IPS-15b (cell line): Measurements from ENCODE around the gene HIVEP3.

Source experiments
- H3K27me3 ChIP-seq: one replicate; pipeline ENCODE4 v1.6.1; 2013; ENCODE audit warnings: low read length; ENCODE audit not compliant: control insufficient read depth, insufficient read depth
- H3K36me3 ChIP-seq: one replicate; pipeline ENCODE4 v1.6.1; 2013; ENCODE audit warnings: low read length; ENCODE audit not compliant: control insufficient read depth, insufficient read depth
- H3K4me1 ChIP-seq: one replicate; pipeline ENCODE4 v1.6.1; 2013; ENCODE audit warnings: mild to moderate bottlenecking, low read length; ENCODE audit not compliant: control insufficient read depth, insufficient read depth
- H3K4me3 ChIP-seq: one replicate; pipeline ENCODE4 v1.5.1; 2013; ENCODE audit warnings: low read depth, low read length
- H3K9ac ChIP-seq: one replicate; pipeline ENCODE4 v1.6.1; 2013; ENCODE audit warnings: low read depth, mild to moderate bottlenecking, low read length
- H3K9me3 ChIP-seq: one replicate; pipeline ENCODE4 v1.6.1; 2013; ENCODE audit warnings: mild to moderate bottlenecking, low read length; ENCODE audit not compliant: control insufficient read depth, insufficient read depth

HIVEP3 gene

GRCh38 chr1:41473738-41474362 lies 444.9 kb downstream of the HIVEP3 start:
- H3K9ac ChIP-seq = no peak overlapping the region
- no peaks in the 10 kb centered on the region for H3K36me3 ChIP-seq
- no peaks in the 10 kb centered on the region for H3K9me3 ChIP-seq
- H3K4me1 ChIP-seq = no peaks in the 10 kb centered on the region
- H3K4me3 ChIP-seq = no peak overlapping the region
- no peaks in the 10 kb centered on the region for H3K27me3 ChIP-seq

- Histone ChIP-seq H3K4me3 (no peak overlapping the region), H3K36me3 (no peaks in the 10 kb centered on the region), H3K4me1 (no peaks in the 10 kb centered on the region), H3K27me3 (no peaks in the 10 kb centered on the region), H3K9ac (no peak overlapping the region), H3K9me3 (no peaks in the 10 kb centered on the region)
These were observed 447.1 kb downstream of the HIVEP3 start for GRCh38 chr1:41471658-41472057.

GRCh38 chr1:41469706-41470105 lies 449.0 kb downstream of the HIVEP3 start:
- H3K36me3 ChIP-seq = no peaks in the 10 kb centered on the region
- H3K9ac ChIP-seq = no peak overlapping the region
- H3K4me3 ChIP-seq = no peak overlapping the region
- no peaks in the 10 kb centered on the region for H3K27me3 ChIP-seq
- H3K9me3 ChIP-seq = no peaks in the 10 kb centered on the region
- H3K4me1 ChIP-seq = no peaks in the 10 kb centered on the region

- Histone ChIP-seq H3K9ac (no peak overlapping the region), H3K4me1 (no peaks in the 10 kb centered on the region), H3K27me3 (no peaks in the 10 kb centered on the region), H3K36me3 (no peaks in the 10 kb centered on the region), H3K4me3 (no peak overlapping the region), H3K9me3 (no peaks in the 10 kb centered on the region)
These were observed 450.5 kb downstream of the HIVEP3 start for GRCh38 chr1:41468122-41468762.

GRCh38 chr1:41467673-41468072 lies 451.0 kb downstream of the HIVEP3 start:
- Histone ChIP-seq H3K9me3 (no peaks in the 10 kb centered on the region), H3K27me3 (no peaks in the 10 kb centered on the region), H3K4me1 (no peaks in the 10 kb centered on the region), H3K4me3 (no peak overlapping the region), H3K9ac (no peak overlapping the region), H3K36me3 (no peaks in the 10 kb centered on the region)

GRCh38 chr1:41466146-41466545 lies 452.6 kb downstream of the HIVEP3 start:
- H3K27me3 ChIP-seq = no peaks in the 10 kb centered on the region
- no peaks in the 10 kb centered on the region for H3K36me3 ChIP-seq
- H3K4me1 ChIP-seq = no peaks in the 10 kb centered on the region
- H3K4me3 ChIP-seq = no peak overlapping the region
- no peaks in the 10 kb centered on the region for H3K9me3 ChIP-seq
- no peak overlapping the region for H3K9ac ChIP-seq

- Histone ChIP-seq H3K4me1 (no peaks in the 10 kb centered on the region), H3K9ac (no peak overlapping the region), H3K4me3 (no peak overlapping the region), H3K36me3 (no peaks in the 10 kb centered on the region), H3K9me3 (no peaks in the 10 kb centered on the region), H3K27me3 (no peaks in the 10 kb centered on the region)
These were observed 453.0 kb downstream of the HIVEP3 start for GRCh38 chr1:41465741-41466140.

GRCh38 chr1:41464885-41465284 lies 453.8 kb downstream of the HIVEP3 start:
- Histone ChIP-seq H3K4me3 (no peak overlapping the region), H3K4me1 (no peaks in the 10 kb centered on the region), H3K9ac (no peak overlapping the region), H3K36me3 (no peaks in the 10 kb centered on the region), H3K9me3 (no peaks in the 10 kb centered on the region), H3K27me3 (no peaks in the 10 kb centered on the region)

GRCh38 chr1:41463516-41463915 lies 455.2 kb downstream of the HIVEP3 start:
- Histone ChIP-seq H3K4me3 (no peak overlapping the region), H3K9me3 (no peaks in the 10 kb centered on the region), H3K4me1 (no peaks in the 10 kb centered on the region), H3K9ac (no peak overlapping the region), H3K27me3 (no peaks in the 10 kb centered on the region), H3K36me3 (no peaks in the 10 kb centered on the region)

GRCh38 chr1:41462680-41463004 lies 456.1 kb downstream of the HIVEP3 start:
- Histone ChIP-seq H3K36me3 (no peaks in the 10 kb centered on the region), H3K4me3 (no peak overlapping the region), H3K4me1 (no peaks in the 10 kb centered on the region), H3K9me3 (no peaks in the 10 kb centered on the region), H3K27me3 (no peaks in the 10 kb centered on the region), H3K9ac (no peak overlapping the region)

- Histone ChIP-seq H3K4me1 (no peaks in the 10 kb centered on the region), H3K9ac (no peak overlapping the region), H3K27me3 (no peaks in the 10 kb centered on the region), H3K36me3 (no peaks in the 10 kb centered on the region), H3K9me3 (no peaks in the 10 kb centered on the region), H3K4me3 (no peak overlapping the region)
These were observed 456.7 kb downstream of the HIVEP3 start for GRCh38 chr1:41461790-41462679.
